Type B pancreatic cell (in vitro differentiated cells): ENCODE data around the gene NKAP. TPM values are rescaled to one million over a fixed set of nuclear protein-coding genes. Genes with fewer than 3 reads are reported as not detected.
"Not testable (repeated sequence)": the region's sequence is repeated elsewhere in the genome, so short reads cannot be mapped to it uniquely, and the experiment has no call there.

Experiments used
- DNase-seq: peaks from one replicate; pipeline ENCODE4 v3.0.0; 2021; ENCODE audit warnings: mixed read lengths; ENCODE audit not compliant: unreplicated experiment; ENCODE audit errors: extremely low spot score
- H3K27ac Mint-ChIP-seq: 2 replicates; pipeline ENCODE4 v1.8.0; 2021; ENCODE audit warnings: mild to moderate bottlenecking, mixed read lengths
- H3K27me3 Mint-ChIP-seq: 2 replicates; pipeline ENCODE4 v1.8.0; 2021; ENCODE audit warnings: mixed read lengths
- H3K36me3 Mint-ChIP-seq: 2 replicates; pipeline ENCODE4 v1.8.0; 2021; ENCODE audit warnings: mixed read lengths
- H3K4me1 Mint-ChIP-seq: one replicate; pipeline ENCODE4 v1.8.0; 2021; ENCODE audit warnings: mixed read lengths; ENCODE audit not compliant: unreplicated experiment
- H3K4me3 Mint-ChIP-seq: 2 replicates; pipeline ENCODE4 v1.8.0; 2021; ENCODE audit warnings: mild to moderate bottlenecking, mixed read lengths
- H3K9me3 Mint-ChIP-seq: 2 replicates; pipeline ENCODE4 v1.8.0; 2021; ENCODE audit warnings: mixed read lengths
- CTCF ChIP-seq: fragments of 200-600 bp; sonication (generic); conservative IDR thresholded peaks from 2 replicates; pipeline ENCODE4 v1.5.0; 2021; ENCODE audit warnings: antibody characterized with exemption, mild to moderate bottlenecking
- total RNA-seq: library from RNA; stranded (reverse); gene quantifications from 2 replicates; pipeline ENCODE4 v1.2.1, GENCODE V29; 2021; ENCODE audit warnings: low replicate concordance

The NKAP gene
- total RNA-seq, 1 donor from 2014 or later: 9.1 TPM

- DNase-seq: no peak
- no peaks in the 10 kb centered on the region for H3K4me1 Mint-ChIP-seq
- no peaks in the 10 kb centered on the region for H3K9me3 Mint-ChIP-seq
- no peak overlapping the region for H3K27ac Mint-ChIP-seq
- no peaks in the 10 kb centered on the region for H3K36me3 Mint-ChIP-seq
- no peaks in the 10 kb centered on the region for H3K27me3 Mint-ChIP-seq
- no peak for TF ChIP-seq CTCF
- H3K4me3 Mint-ChIP-seq: no peak overlapping the region
Observed at GRCh38 chrX:119970574-119970973, 27.0 kb upstream of the NKAP start.

GRCh38 chrX:119966837-119967236, 23.3 kb upstream of the NKAP start:
- H3K9me3 Mint-ChIP-seq, H3K27me3 Mint-ChIP-seq, DNase-seq, H3K4me1 Mint-ChIP-seq, H3K36me3 Mint-ChIP-seq, H3K27ac Mint-ChIP-seq, H3K4me3 Mint-ChIP-seq: not testable (repeated sequence)

GRCh38 chrX:119960625-119961024, 17.1 kb upstream of the NKAP start:
- Mint-ChIP-seq H3K4me1 (no peaks in the 10 kb centered on the region), H3K36me3 (no peaks in the 10 kb centered on the region), H3K27ac (no peak overlapping the region), H3K27me3 (no peaks in the 10 kb centered on the region), H3K4me3 (no peak overlapping the region), H3K9me3 (no peaks in the 10 kb centered on the region)
- no peak for TF ChIP-seq CTCF
- DNase-seq: no peak

- not testable (repeated sequence) for H3K4me3 Mint-ChIP-seq, H3K27me3 Mint-ChIP-seq, DNase-seq, H3K36me3 Mint-ChIP-seq, H3K9me3 Mint-ChIP-seq, H3K27ac Mint-ChIP-seq, H3K4me1 Mint-ChIP-seq
Observed at GRCh38 chrX:119955807-119956570, 12.4 kb upstream of the NKAP start.

GRCh38 chrX:119954374-119954773, 10.8 kb upstream of the NKAP start:
- Mint-ChIP-seq H3K36me3 (no peaks in the 10 kb centered on the region), H3K27ac (no peak overlapping the region), H3K4me1 (no peaks in the 10 kb centered on the region), H3K9me3 (no peaks in the 10 kb centered on the region), H3K4me3 (no peak overlapping the region), H3K27me3 (peaks cover 6% of the 10 kb centered on the region)
- TF ChIP-seq CTCF: no peak
- no peak for DNase-seq

- H3K4me1 Mint-ChIP-seq: no peaks in the 10 kb centered on the region
- no peak overlapping the region for H3K4me3 Mint-ChIP-seq
- DNase-seq: no peak
- no peaks in the 10 kb centered on the region for H3K9me3 Mint-ChIP-seq
- H3K27me3 Mint-ChIP-seq: peaks cover 3% of the 10 kb centered on the region
- no peak overlapping the region for H3K27ac Mint-ChIP-seq
- TF ChIP-seq CTCF: no peak
- H3K36me3 Mint-ChIP-seq: no peaks in the 10 kb centered on the region
Observed at GRCh38 chrX:119948381-119948780, 4.8 kb upstream of the NKAP start.
